Activated gamma-delta T cell (primary cell): ENCODE data around the gene TEX35.
"Not testable (repeated sequence)": the region's sequence is repeated elsewhere in the genome, so short reads cannot be mapped to it uniquely, and the experiment has no call there.

Experiments used
- DNase-seq: peaks from one replicate; lab custom pipeline; 2025; lab: John Stamatoyannopoulos, UW

Gene TEX35

DNA sequence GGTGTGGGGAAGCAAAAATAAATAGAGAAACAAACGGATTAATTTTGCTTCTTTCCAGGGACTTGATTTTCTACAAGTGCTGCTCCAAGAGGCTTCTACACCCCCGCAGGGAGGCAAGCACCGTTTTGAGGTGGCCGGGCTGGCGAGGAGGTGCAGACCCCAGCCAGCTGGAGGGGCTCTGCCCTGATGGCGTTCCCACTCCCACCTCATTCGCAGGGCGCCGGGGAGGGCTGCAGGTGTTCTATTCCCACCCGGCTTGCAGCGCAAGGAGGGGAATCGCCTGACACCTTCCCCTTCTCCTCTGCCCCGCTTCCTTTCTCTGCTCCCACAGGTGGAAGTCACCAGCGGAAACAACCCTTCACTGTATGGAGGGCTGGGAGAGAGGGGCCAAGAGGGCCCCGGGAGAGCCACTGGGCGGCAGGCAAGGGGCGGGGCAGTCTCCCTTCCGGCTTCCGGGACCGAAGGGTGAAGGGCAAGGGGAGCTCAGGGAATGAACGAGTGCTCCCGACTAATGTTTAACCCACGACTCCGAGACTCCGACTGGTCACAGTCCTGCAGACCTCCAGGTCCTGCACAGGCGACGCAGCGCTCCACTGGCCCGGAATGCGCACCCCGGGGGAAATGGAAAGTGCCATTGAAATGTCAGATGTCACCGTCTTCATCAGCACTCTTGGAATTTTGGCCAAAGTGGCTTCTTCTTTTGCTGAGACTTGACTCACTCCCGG is 29.1 kb downstream of the TEX35 start:
- no peak for DNase-seq

- DNase-seq: peak; percentile 60
Measured at GRCh38 chr1:178542554-178543289, 29.8 kb downstream of the TEX35 start.

DNA sequence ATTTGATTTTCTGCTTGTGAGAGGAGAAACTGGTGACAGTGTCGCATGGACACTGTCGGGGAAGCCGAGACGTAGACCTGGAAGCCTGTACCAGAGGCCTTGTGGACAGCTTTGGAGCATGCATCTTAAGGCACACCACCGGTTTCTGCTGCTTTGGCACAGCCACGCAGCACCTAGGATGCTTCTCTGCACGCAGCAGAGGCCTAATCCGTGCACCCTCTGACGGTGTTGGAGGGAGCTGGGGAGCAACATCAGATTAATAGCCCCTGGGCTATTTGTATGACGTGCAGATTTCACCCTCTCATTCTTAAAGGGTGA is 30.3 kb downstream of the TEX35 start:
- no peak for DNase-seq

- no peak for DNase-seq
Measured at GRCh38 chr1:178544531-178544930, 31.6 kb downstream of the TEX35 start.

- DNase-seq: no peak
Measured at GRCh38 chr1:178548108-178548507, 35.2 kb downstream of the TEX35 start.

GRCh38 chr1:178551307-178551706 is 38.4 kb downstream of the TEX35 start:
- DNase-seq: no peak

DNA sequence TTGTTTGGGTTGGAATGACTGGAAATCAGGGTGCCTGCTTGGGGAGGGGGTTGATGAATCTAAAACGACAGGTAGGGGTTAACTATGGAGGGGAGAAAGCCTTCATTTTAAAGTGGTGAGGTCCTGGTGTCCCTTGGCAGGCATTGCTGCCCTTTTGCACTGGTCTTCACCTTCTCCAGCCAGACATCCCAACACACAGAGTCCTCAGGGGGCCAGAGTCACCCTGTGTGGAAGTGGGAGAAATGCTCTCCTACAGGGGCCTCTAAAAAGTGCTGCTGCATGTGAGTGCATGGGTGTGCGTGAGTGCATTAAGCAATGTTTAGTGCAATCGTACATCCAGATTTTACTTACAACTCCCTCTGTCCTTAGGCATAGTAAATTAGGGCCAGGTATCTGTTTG is 39.0 kb downstream of the TEX35 start:
- no peak for DNase-seq

DNA sequence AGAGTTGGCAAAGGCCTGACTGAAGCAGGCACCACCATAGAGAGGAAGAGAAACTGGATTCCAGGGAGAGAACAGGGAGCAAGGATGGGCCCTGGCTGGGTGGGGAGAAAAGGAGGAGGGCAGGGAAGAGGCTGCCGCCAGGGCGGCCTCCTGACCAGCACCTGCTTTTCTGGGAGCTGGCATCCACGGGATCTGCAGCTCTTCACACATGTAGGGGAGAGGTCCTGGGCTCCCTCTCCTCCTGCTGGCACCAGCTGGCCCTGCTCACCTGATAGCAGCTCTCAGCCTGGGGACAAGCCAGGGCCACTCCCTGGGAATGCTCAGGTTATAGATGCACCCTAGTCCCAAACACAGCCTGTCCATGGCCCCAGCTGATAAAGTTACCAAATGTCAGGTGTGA is 39.9 kb downstream of the TEX35 start:
- no peak for DNase-seq

GRCh38 chr1:178554351-178554750 is 41.4 kb downstream of the TEX35 start:
- DNase-seq: not testable (repeated sequence)

GRCh38 chr1:178555613-178556012 is 42.7 kb downstream of the TEX35 start:
- DNase-seq: not testable (repeated sequence)

DNA sequence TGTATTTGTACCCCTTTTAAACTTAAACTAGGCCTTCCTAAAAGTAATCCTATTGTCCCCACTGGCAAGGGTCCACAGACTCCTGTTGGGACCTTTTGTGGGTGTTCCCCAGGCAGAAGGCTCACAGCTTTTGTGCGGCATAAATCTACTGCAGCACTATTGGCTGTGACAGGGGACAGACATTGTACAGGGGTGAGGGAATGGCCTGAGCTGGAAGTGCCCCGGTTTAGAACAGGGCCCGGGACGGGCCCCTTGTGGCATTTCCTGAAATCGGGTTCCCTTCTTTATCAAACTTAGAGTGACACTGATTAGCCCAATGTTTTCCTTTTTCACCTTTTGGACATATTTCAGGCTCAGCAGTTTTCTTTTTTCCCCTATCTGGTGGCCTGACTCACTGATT is 45.9 kb downstream of the TEX35 start:
- not testable (repeated sequence) for DNase-seq

GRCh38 chr1:178560871-178561376 is 48.0 kb downstream of the TEX35 start:
- no peak for DNase-seq

DNA sequence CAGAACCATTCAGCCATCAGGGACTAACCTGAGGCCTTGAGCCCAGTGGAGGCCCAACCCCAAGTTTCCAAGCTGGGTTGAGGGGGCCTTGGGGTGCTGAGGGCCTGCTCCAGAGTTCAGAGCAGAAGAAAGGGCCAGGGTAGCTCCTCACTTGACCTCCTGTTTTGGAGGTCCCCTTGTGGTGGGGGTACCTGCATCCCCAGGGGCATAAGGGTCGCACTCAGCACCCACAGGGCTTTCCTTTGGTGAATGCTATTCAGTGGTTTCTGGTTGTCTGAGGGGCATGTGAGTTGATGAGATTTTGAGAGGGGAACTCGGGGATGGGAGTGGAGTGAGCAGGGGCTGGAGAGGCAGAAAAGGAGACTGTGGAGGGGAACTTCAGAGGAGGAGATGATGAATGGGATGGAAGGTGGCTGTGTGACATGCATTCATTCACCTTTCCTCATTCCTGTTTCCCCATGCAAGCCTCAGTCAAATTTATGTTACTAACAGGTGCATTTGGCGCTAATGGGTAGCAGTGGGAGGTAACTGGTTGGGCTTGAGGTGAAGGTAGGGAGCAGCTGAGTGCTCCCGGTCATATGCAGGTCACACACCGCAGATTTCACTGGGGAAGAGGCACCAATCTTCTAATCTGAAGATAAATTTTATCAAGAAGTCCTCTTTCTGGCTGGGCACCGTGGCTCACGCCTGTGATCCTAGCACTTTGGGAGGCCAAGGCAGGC is 50.4 kb downstream of the TEX35 start:
- DNase-seq: no peak

DNA sequence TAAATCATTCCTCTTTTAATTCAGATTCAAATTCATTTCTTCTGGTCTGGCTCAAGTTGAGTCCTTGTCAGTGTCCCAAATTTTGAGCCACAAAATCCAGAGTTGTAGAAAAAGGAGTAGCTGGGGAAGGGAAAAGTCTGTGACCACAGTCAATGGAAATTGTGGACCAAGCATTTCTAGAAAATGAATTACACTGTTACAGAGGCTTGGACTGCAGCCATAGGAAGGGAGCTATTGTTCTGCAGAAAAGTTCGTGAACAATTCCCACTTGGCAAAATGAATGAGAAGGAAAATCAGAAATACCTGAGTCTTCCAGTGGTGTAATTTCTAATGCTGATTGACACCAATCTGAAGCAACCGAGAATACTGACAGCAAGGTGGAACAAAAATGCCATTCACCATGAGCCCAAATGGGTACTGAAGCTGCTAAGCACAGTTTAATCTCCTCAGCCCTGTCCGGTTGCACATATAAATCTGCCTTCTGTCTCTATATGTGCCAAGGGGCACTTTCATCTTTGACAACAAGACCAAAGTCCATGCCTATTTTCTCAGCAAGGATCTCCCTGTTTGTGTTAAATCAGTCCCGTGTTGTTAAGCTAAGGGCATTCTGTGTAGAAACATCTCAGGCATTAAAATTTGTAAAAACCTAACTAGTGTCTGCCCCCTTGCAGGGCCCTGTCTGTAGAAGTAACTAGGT is 51.3 kb downstream of the TEX35 start:
- DNase-seq: no peak

- no peak for DNase-seq
Measured at GRCh38 chr1:178564783-178565180, 51.9 kb downstream of the TEX35 start.

GRCh38 chr1:178565586-178565985 is 52.7 kb downstream of the TEX35 start:
- DNase-seq: no peak

DNA sequence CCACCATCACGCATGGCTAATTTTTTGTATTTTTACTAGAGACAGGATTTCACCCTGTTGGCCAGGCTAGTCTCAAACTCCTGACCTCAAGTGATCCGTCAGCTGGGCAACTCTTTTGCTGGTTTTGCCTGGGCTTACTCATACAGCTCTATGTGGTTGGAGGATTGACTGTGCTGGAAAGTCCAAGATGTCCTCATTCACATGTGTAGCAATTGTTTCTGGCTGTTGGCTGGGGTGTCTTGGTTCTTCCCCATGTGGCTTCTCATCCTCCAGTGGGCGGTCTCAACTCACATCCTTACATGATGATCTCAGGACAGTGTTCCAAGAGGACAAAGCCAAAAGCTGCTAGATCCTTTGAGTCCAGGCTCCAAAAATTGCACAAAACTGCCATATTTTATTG is 53.3 kb downstream of the TEX35 start:
- no peak for DNase-seq

GRCh38 chr1:178571807-178572206 is 58.9 kb downstream of the TEX35 start:
- no peak for DNase-seq
